Ovary (tissue), 3 donors: ENCODE data around the gene IFT25.

ENCODE experiments used
- CTCF ChIP-seq, 3 donors: fragments of 450-650 bp in 2 of 3; fragments of 200-600 bp in 1 of 3; IDR thresholded peaks; one replicate each; pipeline versions ENCODE4 v1.5.1 to v1.8.0; 2016 to 2022; ENCODE audit warnings: antibody characterized with exemption in 3 of 3, mild to moderate bottlenecking in 1 of 3
- POLR2A ChIP-seq: fragments of 450-650 bp; IDR thresholded peaks from one replicate; pipeline ENCODE4 v1.6.1; 2017; ENCODE audit warnings: antibody characterized with exemption, mild to moderate bottlenecking, moderate library complexity
- donor health status: DM: no; HTN: no; CAD: no.

- TF ChIP-seq CTCF (IDR thresholded peaks at IDR 0.05) (no peak), POLR2A (no peak)
These were observed 55.0 kb downstream of the IFT25 start for GRCh38 chr1:53890522-53890941.
